GM19455 (cell line): ENCODE measurements around the gene INSRR.

Experiments used
- ATAC-seq: cut with Tn5 transposase; IDR thresholded peaks from one replicate; pipeline ENCODE4 v1.9.1; 2021; ENCODE audit not compliant: unreplicated experiment

INSRR gene

GRCh38 chr1:156894711-156895454, 36.0 kb upstream of the INSRR start:
- ATAC-seq: no peak

- ATAC-seq: no peak
Observed at GRCh38 chr1:156894001-156894400, 35.1 kb upstream of the INSRR start.

GRCh38 chr1:156893048-156893953, 34.4 kb upstream of the INSRR start, which contains the start of gene PEAR1:
PEAR1 (plus strand) TSS chr1:156893718; CDS start chr1:156903927, 10,209 bp downstream.
- no peak for ATAC-seq

DNA sequence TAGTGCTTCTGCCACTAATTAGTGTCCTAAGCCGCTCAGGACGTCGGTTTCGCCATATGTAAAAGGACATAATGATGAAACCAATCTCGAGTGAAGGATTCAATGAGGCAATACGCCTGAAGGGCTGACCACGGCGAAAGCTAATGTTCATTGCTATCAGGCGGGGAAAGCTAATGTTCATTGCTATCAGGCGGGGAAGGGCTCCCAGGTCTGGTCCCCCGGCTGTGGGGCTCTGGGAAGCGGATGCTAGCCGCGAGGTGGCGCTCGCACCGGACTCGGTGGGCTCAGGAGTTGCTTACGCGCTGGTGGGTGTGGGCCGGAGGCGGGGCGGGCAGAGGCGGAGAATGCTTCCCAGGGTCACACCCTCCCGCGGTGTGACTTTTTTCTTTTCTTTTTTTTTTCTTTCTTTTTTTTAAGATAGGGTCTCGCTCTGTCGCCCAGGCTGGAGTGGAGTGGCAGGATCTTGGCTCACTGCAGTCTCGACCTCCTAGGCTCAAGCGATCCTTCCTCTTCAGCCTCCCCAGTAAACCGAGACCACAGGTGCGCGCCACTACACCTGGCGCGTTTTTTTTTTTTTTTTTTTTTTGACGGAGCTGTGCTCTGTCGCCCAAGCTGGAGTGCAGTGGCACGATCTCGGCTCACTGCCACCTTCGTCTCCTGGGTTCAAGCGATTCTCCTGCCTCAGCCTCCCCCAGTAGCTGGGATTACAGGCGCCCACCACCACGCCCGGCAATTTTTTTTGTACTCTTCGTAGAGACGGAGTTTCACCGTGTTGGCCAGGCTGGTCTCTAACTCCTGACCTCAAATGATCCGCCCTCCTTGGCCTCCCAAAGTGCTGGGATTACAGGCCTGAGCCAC, 33.5 kb upstream of the INSRR start:
- ATAC-seq: no peak

- ATAC-seq: no peak
Observed at GRCh38 chr1:156889802-156890580, 31.1 kb upstream of the INSRR start.

DNA sequence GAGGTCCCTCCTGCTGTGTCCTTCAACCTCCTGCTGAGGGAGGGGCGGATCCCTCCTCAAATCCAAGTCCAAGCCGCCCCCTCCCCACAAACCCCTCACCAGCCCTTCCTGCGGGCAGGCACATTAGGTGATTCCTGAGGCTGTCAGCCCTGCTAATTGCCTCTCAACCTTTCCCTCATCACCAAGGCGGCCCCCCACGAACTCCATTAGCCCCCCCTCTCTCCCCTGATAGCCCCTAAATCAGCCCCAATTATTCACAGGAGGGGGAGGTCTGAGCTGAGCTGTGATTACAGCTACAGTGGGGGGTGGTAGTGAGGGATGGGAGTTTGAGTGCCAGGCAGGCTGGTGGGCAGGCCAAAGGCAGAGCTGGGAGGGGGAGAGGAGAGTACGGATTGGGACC, 28.8 kb upstream of the INSRR start:
- no peak for ATAC-seq

GRCh38 chr1:156887317-156887716, 28.4 kb upstream of the INSRR start:
- no peak for ATAC-seq

DNA sequence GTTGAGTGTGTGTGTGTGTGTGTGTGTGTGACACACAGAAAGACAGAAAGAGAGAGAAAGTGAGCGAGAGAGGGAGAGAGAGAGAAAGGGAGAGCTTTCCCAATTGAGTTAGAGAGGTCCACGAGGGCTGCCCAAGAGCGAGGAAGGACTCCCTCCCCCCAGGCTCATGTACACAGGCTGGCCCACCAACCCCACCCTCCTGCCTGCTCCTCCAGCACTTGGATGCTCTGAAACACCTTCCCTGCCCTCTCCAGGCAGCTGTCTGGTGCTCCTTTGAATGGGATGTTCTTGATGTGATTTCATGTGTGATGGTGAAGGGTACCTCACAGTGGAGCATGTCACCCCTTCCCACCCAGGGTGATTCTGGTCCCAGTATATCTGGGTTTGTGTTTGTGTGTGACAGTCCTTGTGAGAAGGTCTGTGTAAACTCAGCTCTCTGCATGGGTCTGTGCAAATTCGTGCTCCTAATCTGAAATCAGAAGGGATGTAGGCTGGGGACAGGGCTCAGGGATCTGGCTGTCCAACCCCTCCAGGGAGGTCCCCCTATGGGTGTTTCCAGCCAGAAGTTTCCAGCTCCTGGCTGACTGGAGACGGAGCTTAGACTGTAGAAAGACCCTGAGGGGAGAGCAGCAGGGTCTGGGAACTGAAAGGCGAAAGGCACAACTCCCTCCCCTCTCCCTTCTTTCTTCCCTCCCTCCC, 27.8 kb upstream of the INSRR start:
- ATAC-seq: no peak

- ATAC-seq: no peak
Observed at GRCh38 chr1:156885880-156886355, 27.0 kb upstream of the INSRR start.

- no peak for ATAC-seq
Observed at GRCh38 chr1:156885314-156885713, 26.4 kb upstream of the INSRR start.

- no peak for ATAC-seq
Observed at GRCh38 chr1:156884560-156885184, 25.8 kb upstream of the INSRR start.

DNA sequence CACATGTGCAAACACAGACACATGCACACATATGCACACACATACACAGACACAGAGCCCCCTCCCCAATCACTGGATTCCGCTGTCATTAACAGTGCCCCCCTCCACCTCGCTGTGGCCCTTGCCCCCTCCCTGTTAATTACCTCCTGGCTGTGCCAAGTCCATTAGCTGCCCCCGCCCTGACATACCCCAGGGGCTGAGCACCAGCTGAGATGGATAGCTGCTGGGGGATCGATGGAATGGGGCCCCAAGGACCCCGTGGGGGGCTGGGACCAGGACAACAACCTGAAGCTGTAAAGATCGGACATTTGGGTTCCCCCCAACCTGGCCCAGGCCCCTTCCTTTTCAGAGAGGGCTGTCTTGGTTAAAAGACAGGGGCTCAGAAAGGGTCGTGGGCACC, 25.0 kb upstream of the INSRR start:
- ATAC-seq: no peak

GRCh38 chr1:156882543-156882942, 23.6 kb upstream of the INSRR start:
- no peak for ATAC-seq

DNA sequence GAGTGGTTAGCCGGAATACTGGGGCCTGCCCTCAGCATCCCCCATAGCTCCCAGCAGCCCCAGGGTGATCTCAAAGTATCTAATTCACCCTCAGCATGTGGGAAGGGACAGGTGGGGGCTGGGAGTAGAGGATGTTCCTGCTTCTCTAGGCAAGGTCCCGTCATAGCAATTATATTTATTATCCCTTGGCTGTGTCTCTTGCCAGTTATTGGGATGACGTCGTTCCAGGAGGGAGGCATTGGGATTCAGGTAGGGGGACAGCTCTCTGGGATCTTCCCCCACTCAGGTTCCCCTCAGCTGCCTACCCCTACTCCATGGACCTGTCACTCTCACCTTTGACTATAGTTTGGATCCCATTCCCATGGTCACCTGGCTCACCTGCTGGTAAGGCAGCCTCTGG, 22.7 kb upstream of the INSRR start:
- ATAC-seq: no peak

DNA sequence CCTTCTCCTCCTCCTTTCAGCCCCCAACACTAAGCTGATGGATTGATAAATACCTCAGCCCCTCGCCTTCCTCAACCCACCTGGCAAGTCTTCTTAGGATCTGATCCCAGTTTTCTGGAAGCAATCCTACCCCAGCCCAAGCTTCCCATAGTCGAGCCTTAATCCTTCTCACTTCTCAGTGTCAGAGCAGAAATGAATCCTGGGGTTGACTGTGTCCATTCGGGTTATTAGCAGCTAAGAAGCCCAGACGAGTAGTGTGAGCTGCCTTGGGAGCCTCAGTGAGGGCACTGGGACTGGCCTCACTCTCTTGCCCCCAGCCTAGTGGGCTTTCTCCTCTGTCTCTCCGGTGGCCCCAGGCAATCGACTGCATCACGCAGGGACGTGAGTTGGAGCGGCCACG, 22.2 kb upstream of the INSRR start:
- no peak for ATAC-seq

DNA sequence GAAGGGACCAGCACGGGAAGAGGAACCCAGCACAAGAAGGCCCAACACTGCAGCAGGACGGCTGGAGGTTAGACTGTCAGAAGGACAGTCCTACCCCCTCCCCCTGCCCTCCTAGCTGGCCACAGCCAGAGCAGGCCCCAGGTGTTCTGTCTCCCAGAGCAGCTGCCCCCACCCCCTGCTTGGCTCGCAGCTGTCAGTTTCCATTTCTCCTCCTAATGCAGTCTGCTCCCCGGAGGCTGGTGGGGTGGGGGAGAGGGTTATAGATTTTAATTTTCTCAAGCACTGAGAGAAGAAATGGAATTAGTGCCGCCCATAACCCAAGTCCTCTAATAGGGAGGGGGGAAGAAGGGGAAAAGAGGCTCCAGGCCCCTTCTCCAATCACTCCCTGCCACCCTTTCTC, 21.6 kb upstream of the INSRR start:
- no peak for ATAC-seq

GRCh38 chr1:156879876-156880275, 21.0 kb upstream of the INSRR start:
- ATAC-seq: no peak

DNA sequence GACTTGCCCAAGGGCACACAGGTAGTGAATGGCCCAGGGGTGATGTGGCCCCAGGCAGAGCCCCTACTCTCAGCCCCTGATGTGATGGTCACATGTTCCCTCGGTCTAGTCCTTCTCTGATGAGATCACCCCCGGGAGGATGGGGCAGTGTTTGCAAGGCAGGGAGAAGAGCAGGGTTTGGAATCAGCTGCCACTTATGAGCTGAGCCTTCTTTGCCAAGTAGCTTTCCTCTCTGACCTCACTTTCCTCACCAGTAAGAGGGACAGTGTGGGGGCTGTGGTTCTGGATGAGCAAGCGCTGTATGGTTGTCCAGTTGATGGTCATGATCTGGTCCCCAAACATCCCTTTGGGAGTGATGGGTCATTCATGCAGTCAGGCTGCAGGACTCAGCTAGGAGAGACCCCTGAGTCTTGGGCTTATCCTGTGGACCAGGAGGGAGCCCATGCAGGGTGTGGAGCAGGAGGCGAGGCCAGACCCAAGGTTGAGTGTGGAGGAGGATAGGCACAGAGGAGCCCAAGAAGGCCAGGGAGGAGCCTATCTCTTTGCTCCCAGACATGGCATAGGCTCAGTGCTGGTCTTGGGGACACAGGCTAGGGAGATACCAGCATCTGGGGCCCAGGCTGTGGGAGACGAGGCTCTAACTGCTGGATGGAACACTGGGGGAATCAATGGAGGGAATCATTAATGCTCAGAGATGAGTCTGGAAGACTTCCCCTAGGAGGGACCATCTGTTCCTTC, 18.7 kb upstream of the INSRR start:
- no peak for ATAC-seq

GRCh38 chr1:156876281-156876680, 17.4 kb upstream of the INSRR start:
- ATAC-seq: no peak
